GM19328 (cell line): ENCODE results near the gene CNTN1.

Experiments used
- ATAC-seq: cut with Tn5 transposase; IDR thresholded peaks from one replicate; pipeline ENCODE4 v1.9.1; 2021; ENCODE audit warnings: mild to moderate bottlenecking, moderate library complexity; ENCODE audit not compliant: unreplicated experiment

The CNTN1 gene

DNA sequence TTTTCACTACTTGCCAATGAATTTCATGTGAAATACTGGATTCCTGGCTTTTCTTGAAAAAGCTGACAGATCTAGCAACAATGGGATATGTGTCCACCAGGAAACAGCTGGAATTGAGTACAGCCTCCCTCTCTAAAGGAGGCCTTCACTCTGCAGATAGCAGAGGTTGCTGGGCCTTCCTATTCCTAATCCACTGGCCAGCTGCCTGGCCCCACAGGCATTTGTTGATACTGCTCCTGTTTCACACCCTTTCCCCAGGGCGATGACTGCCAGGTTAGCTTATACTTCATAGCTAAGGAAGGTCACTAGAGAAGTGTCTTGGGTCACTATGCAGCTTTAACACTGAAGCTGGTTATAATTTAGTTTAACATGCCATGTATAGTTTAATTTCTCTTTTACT lies 408.3 kb downstream of the CNTN1 start:
- ATAC-seq = no peak

DNA sequence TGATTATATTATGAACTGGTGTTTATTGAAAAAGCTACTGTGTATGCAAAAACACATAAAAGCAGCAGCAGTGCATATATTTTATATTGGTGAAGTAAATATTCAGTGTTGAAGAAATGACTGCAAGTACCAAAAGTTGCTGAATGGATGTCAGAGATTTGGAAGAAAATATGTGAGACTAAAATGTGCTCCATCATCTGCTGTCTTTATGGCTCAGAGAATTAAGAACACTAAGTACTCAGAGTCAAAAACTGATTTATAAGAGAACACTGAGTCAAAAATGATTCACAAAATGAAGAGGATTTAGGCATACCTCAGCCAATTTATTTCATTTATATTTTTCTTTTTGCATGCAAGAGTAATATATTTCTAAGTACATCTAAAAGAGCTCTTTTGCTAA lies 409.6 kb downstream of the CNTN1 start:
- no peak for ATAC-seq

GRCh38 chr12:41103614-41104013 lies 411.4 kb downstream of the CNTN1 start:
- ATAC-seq = no peak

GRCh38 chr12:41106315-41106714 lies 414.1 kb downstream of the CNTN1 start:
- no peak for ATAC-seq

GRCh38 chr12:41108032-41108431 lies 415.8 kb downstream of the CNTN1 start:
- ATAC-seq = no peak

DNA sequence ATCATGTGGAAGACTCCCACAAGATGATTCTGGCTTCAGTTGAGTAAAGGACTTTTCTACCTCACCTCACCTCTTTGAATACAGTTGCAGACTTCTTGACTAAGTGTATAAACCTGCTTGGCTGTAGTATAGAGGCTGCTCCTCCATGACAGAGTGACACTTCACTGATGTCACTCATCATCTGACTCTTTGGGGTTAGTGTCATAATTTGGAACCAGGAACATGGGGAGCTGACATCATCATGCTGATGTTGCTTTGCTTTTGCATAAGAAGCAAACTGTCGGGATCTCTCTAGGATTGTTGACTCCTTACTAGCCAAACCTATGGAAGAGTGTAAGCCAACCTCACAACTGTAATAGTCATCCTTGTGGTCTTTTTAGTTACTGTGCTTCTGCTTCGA lies 420.7 kb downstream of the CNTN1 start:
- no peak for ATAC-seq

DNA sequence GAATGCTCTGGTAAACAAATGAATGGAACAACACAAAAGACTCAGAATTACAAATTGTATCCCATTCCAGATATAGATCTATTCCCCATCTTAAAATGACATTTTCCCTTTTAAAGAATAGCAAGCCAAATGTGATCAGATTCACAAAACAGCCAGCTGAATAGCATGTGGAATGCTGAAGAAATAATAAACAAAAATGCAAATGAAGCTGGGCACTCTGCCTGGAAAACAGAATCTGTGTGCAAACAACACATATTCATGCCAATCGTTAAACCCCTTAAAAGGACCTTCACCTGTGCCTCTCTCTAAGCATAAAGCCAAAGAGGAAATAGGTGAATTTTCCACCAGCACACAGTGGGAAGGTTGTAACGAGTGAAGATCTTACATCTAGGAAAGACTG lies 428.0 kb downstream of the CNTN1 start:
- no peak for ATAC-seq

- no peak for ATAC-seq
Measured at GRCh38 chr12:41121374-41121773, 429.1 kb downstream of the CNTN1 start.
